Left lung (tissue), 10 donors: ENCODE measurements around the gene TRIM54. TPM values are rescaled to one million over a fixed set of nuclear protein-coding genes. Genes with fewer than 3 reads are reported as not detected.

Source experiments
- ATAC-seq: fragments of 200-7000 bp; cut with Tn5 transposase; one replicate; pipeline ENCODE4 v1.9.1; 2020; ENCODE audit warnings: moderate library complexity
- DNase-seq, 4 donors: peaks; one replicate each; pipeline ENCODE4 v3.0.0-alpha.2; 2013 to 2020
- H3K27ac ChIP-seq, 2 donors: fragments of 200-600 bp; sonication (generic) in 1 of 2; one replicate each; pipeline versions ENCODE4 v1.5.0 to v1.8.0; 2020 to 2021
- H3K27me3 ChIP-seq, 2 donors: fragments of 200-600 bp; sonication (generic) in 1 of 2; one replicate each; pipeline versions ENCODE4 v1.5.0 to v1.8.0; 2020 to 2021
- H3K36me3 ChIP-seq, 2 donors: fragments of 200-600 bp; sonication (generic) in 1 of 2; one replicate each; pipeline versions ENCODE4 v1.5.0 to v1.8.0; 2020 to 2021
- H3K4me1 ChIP-seq, 2 donors: fragments of 200-600 bp; one replicate each; pipeline ENCODE4 v1.8.0; 2021
- H3K4me3 ChIP-seq, 2 donors: fragments of 200-600 bp; sonication (generic) in 1 of 2; one replicate each; pipeline versions ENCODE4 v1.5.0 to v1.8.0; 2020 to 2021; ENCODE audit warnings: mild to moderate bottlenecking in 1 of 2
- H3K9me3 ChIP-seq, 2 donors: fragments of 200-600 bp; sonication (generic) in 1 of 2; one replicate each; pipeline versions ENCODE4 v1.5.0 to v1.8.0; 2020 to 2021
- CTCF ChIP-seq, 2 donors: fragments of 200-600 bp; sonication (generic) in 1 of 2; IDR thresholded peaks; one replicate each; pipeline versions ENCODE4 v1.5.0 to v1.8.0; 2021; ENCODE audit warnings: antibody characterized with exemption in 2 of 2
- intact Hi-C, 2 donors: fragments of 100-400 bp; cut with DNase I; formaldehyde crosslinking; loops; one replicate each; pipeline versions ENCODE4 v1.11.2 to v1.14.2; 2022
- polyA plus RNA-seq, 6 donors: library from polyadenylated mRNA; unstranded; fragments of 120-200 nt; gene quantifications; one replicate each; pipeline ENCODE4 v1.2.1, GENCODE V29; 2013; ENCODE audit not compliant: insufficient read length in 6 of 6
- total RNA-seq, 2 donors: library from RNA; stranded (reverse); fragmentation: NEBNext Ultra II Directional; extraction: Animal tissue kit (Norgen Biotek cat#: 25700); gene quantifications; one replicate each; pipeline ENCODE4 v1.2.1, GENCODE V29; 2021
- donor health status: DM: no; HTN: yes; CAD: no.
- donor health status: DM: no; HTN: no; CAD: no.

The TRIM54 gene
- total and polyA plus RNA-seq, 8 donors = 0.07 to 0.17 (median 0.09) TPM; not detected in 2

DNA sequence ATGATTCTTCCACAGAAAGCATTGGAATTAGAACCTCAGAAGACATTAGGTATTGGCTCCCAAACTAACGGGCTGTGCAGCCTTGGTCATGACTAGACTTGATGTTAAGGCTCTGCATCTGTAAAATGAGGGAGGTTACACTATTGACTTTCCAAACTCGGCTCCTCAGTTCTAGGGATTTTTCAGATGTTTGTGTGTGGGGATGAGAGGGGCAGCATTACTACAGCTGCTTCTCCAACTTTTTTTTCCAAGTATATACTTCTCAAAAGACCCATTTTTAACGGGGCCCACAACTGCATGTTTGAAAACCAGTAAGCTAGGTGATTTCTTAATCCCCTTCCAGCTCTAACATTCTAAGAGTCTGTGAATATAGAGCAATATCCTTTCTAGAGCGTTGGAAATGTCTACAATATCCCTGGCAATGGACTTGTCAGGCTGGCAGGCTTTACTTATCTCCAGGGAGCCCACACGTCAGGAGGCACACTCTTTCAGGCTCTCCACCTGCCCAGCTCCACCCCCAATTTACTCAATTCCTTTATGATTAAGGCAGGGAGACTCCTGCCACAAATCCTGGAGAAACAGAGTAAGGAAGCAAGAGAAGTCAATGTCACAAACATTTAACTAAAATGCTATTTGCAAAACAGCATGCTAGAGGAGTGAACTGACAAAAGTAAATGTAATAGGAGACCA is 41.5 kb downstream of the TRIM54 start:
- Histone ChIP-seq H3K27me3 (no peaks in the 10 kb centered on the region), H3K9me3 (no peaks in the 10 kb centered on the region), H3K36me3 (peaks cover 0 to 30% of the 10 kb centered on the region in 2 donors), H3K4me1 (peaks cover 14 to 33% of the 10 kb centered on the region in 2 donors), H3K4me3 (peak overlapping the region; percentile 62 to 81), H3K27ac (peak overlapping the region; percentile 89 to 94)
- TF ChIP-seq CTCF (IDR thresholded peaks at IDR 0.05) = no peak
- intact Hi-C loops = no loop called here
- peak; percentile 45 for ATAC-seq
- DNase-seq = peak in 2 of 4 donors; percentile 24 to 26

GRCh38 chr2:27324720-27325119 is 42.5 kb downstream of the TRIM54 start:
- intact Hi-C loops = no loop called here
- TF ChIP-seq CTCF (IDR thresholded peaks at IDR 0.05) = no peak
- Histone ChIP-seq H3K4me3 (no peak overlapping the region), H3K27me3 (no peaks in the 10 kb centered on the region), H3K27ac (no peak overlapping the region), H3K36me3 (peaks cover 0 to 40% of the 10 kb centered on the region in 2 donors), H3K4me1 (peaks cover 14 to 33% of the 10 kb centered on the region in 2 donors), H3K9me3 (no peaks in the 10 kb centered on the region)
- DNase-seq = no peak
- ATAC-seq = no peak

- Histone ChIP-seq H3K4me1 (no peaks in the 10 kb centered on the region), H3K9me3 (no peaks in the 10 kb centered on the region), H3K4me3 (no peak overlapping the region), H3K36me3 (peaks cover 4 to 100% of the 10 kb centered on the region in 2 donors), H3K27me3 (no peaks in the 10 kb centered on the region), H3K27ac (no peak overlapping the region)
- DNase-seq (no peak), ATAC-seq (no peak)
- intact Hi-C loops = no loop called here
- TF ChIP-seq CTCF (IDR thresholded peaks at IDR 0.05) = no peak
Observed at GRCh38 chr2:27335311-27335710, 53.1 kb downstream of the TRIM54 start.

- H3K27ac ChIP-seq = no peak overlapping the region
- H3K27me3 ChIP-seq = no peaks in the 10 kb centered on the region
- no peaks in the 10 kb centered on the region for H3K4me1 ChIP-seq
- H3K4me3 ChIP-seq = no peak overlapping the region
- peaks cover 4 to 100% of the 10 kb centered on the region in 2 donors for H3K36me3 ChIP-seq
- DNase-seq (no peak), ATAC-seq (no peak)
- no peaks in the 10 kb centered on the region for H3K9me3 ChIP-seq
- TF ChIP-seq CTCF (IDR thresholded peaks at IDR 0.05) = no peak
- intact Hi-C loops = no loop called here
Observed at GRCh38 chr2:27336173-27336572, 53.9 kb downstream of the TRIM54 start.

- no peak overlapping the region for H3K27ac ChIP-seq
- no peaks in the 10 kb centered on the region for H3K9me3 ChIP-seq
- ATAC-seq = no peak
- H3K27me3 ChIP-seq = no peaks in the 10 kb centered on the region
- H3K4me1 ChIP-seq = no peaks in the 10 kb centered on the region
- no peak for DNase-seq
- no peak overlapping the region for H3K4me3 ChIP-seq
- no peak for TF ChIP-seq CTCF (IDR thresholded peaks at IDR 0.05)
- peaks cover 0 to 21% of the 10 kb centered on the region in 2 donors for H3K36me3 ChIP-seq
- intact Hi-C loops = no loop called here
Observed at GRCh38 chr2:27347641-27348040, 65.4 kb downstream of the TRIM54 start.
